C4-2B (cell line): ENCODE data around the gene ITSN1.
"Not testable (repeated sequence)": the region's sequence is repeated elsewhere in the genome, so short reads cannot be mapped to it uniquely, and the experiment has no call there.

Experiments used
- H3K27ac ChIP-seq: fragments of 450-650 bp; 2 replicates; pipeline ENCODE4 v1.5.1; 2017
- ZFX ChIP-seq: fragments of 450-650 bp; IDR thresholded peaks from 2 replicates; pipeline ENCODE4 v1.6.1; 2017
- TF ChIP-seq, protein P1 (sequence below): fragments of 450-650 bp; conservative IDR thresholded peaks from 2 replicates; pipeline ENCODE4 v1.5.1; 2017; ENCODE audit warnings: mild to moderate bottlenecking

ITSN1 gene

DNA sequence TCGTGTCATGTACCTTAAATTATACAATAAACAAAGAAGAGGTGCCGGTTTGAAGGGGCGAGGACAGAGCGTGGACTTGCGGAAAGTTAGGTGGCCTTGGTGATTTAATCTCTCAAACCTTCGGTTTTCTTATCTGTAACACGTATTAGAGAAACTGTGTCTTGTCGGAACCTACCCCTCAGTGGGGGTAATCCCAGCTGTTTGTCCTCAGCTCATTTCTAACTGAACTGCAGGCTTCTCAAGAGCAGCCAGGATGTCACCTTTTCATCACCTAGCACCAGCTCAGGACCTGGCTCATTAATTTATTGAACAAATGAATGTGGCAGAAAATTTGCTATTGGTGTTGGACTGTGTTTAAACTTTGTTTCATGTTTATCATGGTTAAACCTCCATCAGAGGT, 31.2 kb downstream of the ITSN1 start:
- TF ChIP-seq, protein P1, sequence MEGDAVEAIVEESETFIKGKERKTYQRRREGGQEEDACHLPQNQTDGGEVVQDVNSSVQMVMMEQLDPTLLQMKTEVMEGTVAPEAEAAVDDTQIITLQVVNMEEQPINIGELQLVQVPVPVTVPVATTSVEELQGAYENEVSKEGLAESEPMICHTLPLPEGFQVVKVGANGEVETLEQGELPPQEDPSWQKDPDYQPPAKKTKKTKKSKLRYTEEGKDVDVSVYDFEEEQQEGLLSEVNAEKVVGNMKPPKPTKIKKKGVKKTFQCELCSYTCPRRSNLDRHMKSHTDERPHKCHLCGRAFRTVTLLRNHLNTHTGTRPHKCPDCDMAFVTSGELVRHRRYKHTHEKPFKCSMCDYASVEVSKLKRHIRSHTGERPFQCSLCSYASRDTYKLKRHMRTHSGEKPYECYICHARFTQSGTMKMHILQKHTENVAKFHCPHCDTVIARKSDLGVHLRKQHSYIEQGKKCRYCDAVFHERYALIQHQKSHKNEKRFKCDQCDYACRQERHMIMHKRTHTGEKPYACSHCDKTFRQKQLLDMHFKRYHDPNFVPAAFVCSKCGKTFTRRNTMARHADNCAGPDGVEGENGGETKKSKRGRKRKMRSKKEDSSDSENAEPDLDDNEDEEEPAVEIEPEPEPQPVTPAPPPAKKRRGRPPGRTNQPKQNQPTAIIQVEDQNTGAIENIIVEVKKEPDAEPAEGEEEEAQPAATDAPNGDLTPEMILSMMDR: no peak
- TF ChIP-seq ZFX: no peak
- no peak overlapping the region for H3K27ac ChIP-seq

DNA sequence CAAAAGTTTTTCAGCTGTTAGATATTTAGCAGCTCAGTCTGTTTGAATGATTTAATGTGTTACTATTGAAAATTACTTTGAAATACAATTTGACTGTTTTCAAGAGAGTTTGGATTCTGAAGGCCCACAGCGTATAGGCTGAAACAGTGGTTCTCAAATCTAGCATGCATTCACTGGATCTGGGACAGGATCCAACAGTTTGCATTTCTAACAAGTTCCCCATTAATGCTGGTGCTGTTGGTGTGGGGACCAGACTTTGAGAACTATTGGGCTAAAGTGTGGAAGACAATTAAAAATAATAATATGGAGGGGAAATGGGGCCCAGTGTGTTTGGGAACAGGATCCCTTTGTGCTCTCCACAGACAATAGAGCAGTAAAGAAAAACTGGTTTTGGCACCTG, 31.9 kb downstream of the ITSN1 start:
- TF ChIP-seq, protein P1: no peak
- TF ChIP-seq ZFX: no peak

DNA sequence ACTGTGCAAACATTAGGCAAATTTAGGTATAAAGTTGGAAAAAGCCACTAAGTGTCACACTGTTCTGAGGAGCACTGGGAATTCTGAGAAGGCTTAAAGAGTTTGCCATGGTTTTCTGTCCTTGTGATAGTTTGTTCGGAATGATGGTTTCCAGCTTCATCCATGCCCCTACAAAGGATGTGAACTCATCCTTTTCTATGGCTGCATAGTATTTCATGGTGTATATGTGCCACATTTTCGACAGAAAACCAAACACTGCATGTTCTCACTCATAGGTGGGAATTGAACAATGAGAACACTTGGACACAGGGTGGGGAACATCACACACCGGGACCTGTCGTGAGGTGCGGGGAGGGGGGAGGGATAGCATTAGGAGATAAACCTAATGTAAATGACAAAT, 34.4 kb downstream of the ITSN1 start:
- not testable (repeated sequence) for H3K27ac ChIP-seq

More for the DNA sequence above, 31.9 kb downstream of the ITSN1 start:
- H3K27ac ChIP-seq: no peak overlapping the region

DNA sequence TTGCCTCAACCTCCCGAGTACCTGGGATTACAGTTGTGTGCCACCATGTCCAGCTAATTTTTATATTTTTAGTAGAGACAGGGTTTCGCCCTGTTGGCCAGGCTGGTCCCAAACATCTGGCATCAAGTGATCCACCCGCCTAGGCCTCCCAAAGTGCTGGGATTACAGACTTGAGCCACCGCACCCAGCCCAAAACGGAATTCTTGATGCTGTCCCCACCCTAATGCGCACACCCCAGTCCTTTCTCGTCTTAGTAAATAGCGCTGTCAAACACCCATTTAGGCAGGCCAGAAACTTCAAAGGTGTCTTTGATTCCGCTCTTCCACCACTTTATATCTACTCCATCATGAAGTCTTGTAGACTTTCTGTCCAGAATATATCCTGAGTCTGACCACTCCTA, 35.1 kb downstream of the ITSN1 start:
- no peak for TF ChIP-seq ZFX
- TF ChIP-seq, protein P1: no peak
- no peak overlapping the region for H3K27ac ChIP-seq

DNA sequence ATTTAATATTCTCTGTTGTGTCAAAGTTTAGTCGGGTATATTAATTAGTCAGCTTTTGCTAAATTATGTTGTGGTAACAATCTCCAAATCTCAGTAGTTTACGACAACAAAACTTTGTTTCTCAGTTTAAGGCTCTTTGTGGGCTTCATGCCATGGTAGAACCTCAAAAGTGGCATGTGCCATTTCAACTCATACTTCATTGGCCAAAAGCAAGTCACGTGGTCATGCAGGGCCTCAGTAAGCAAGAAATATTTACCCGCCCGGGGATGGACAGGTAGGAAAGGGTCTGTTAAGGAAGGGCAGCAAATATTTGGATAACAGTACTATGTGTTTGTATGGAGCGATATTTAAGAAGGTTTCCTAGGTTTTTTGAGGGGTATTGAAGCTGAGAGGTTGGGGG, 38.6 kb downstream of the ITSN1 start:
- H3K27ac ChIP-seq: no peak overlapping the region
- TF ChIP-seq, protein P1: no peak
- TF ChIP-seq ZFX: no peak

DNA sequence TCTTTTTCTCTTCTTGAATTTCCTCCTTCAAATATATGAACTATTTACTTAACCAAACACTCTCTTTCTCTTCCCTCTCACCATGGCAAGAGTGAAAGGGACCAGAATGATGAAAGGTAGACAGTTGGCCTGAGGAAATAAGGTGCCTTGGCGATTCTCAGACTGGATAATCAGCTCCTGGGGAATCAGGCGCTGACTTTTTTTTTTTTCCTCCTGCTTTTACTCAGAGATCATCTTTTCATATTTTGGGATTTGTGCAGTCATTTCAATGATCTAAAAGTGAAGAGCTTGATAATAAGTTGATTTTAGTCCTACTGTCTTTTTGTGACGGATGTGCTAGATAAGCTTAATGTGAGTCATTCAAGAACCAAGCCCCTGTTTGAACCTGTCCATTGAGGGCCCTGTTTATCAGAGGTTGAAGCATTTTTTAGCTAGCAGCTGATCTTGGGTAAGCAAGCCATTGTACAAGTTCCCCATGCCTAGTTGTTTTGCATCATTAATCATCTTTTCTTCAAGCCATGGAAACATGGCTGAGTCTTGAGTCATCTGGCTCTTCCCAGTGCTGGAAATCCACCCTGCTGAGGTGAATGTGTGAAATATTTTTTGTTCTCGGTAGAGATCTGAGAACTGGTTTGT, 40.8 kb downstream of the ITSN1 start:
- no peak overlapping the region for H3K27ac ChIP-seq
- TF ChIP-seq, protein P1: no peak
- TF ChIP-seq ZFX: no peak

DNA sequence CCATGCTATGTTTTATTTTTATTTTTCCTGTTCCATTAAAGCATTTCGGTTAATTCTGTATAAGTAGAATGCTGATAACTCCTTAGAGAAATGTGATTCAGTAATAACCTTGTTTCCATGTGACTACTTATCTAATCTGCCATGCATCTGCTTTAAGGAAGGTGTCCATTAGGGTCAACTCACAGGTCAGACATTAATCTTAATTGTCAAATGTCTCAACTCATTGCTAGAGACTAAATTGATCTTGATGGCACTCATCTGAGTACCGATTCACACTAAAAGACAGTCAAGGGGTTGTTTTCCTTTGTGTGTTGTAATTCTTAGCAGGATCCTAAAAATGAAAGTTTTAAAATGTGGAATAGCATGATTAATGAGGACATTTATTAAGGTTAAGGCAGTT, 41.8 kb downstream of the ITSN1 start:
- H3K27ac ChIP-seq: no peak overlapping the region
- no peak for TF ChIP-seq ZFX
- TF ChIP-seq, protein P1: no peak

DNA sequence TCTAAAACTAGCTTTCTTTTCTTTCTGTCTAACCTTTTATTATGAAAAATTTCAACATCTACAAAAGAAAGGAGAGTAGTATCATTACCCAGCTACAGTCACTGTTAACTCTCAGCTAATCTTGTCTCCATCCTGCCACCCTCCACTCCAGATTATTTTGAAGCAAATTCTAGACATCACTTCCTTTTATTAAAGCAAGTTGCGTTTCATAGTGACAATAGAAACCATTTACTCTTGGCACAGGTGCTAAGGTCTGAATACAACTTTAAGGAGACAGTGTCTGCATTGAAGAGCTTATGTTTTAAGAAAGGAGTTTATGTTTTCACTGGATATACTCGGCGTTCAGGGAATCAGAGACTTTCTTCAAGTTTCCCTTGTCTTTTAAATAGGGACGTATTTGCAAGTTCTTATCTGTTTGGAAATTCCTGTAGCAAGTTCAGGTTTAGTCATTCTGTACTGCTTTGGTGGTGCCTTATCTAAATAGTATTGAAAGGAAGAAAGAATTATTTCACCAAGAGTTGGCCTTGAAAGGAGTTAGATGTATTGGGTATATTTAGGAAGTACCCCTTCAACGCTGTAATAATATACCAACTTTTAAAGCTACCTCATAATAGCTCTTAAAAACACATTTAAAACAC, 42.7 kb downstream of the ITSN1 start:
- H3K27ac ChIP-seq: no peak overlapping the region
- TF ChIP-seq, protein P1: no peak
- no peak for TF ChIP-seq ZFX
